IMR-90 (cell line): ENCODE data around the gene TSPAN16. TPM values are rescaled to one million over a fixed set of nuclear protein-coding genes. Genes with fewer than 3 reads are reported as not detected.

Experiments
- ATAC-seq: fragments of 200-7000 bp; cut with Tn5 transposase; 2 replicates; pipeline ENCODE4 v1.9.1; 2020; ENCODE audit warnings: low read depth, mild to moderate bottlenecking, moderate library complexity
- BruUV-seq: library from RNA; stranded (reverse); fragments of 400-500 nt; replicated peaks from 2 replicates; lab custom pipeline; 2021; lab: Mats Ljungman, UMichigan
- CTCF ChIA-PET: fragments of 300-600 bp; formaldehyde crosslinking; extraction: SDS; loops from one replicate; lab custom pipeline; 2021; ENCODE audit warnings: antibody characterized with exemption; lab: Yijun Ruan, JAX
- POLR2A ChIA-PET: fragments of 300-600 bp; sonication (Branson Sonifier 250); formaldehyde crosslinking; loops from one replicate; lab custom pipeline; 2022; ENCODE audit warnings: antibody characterized with exemption; ENCODE audit not compliant: unreplicated experiment; lab: Charles Lee
- DNase-seq: peaks from one replicate; pipeline ENCODE4 v3.0.0; 2013
- H2AFZ ChIP-seq: replicated peaks from 2 replicates; pipeline ENCODE3; 2013; ENCODE audit warnings: low read length, mild to moderate bottlenecking; ENCODE audit not compliant: poor library complexity
- H2AK5ac ChIP-seq: 2 replicates; pipeline ENCODE4 v1.6.1; 2013; ENCODE audit warnings: low read depth, low read length, inconsistent platforms
- H2AK9ac ChIP-seq: replicated peaks from 2 replicates; pipeline ENCODE3; 2013; ENCODE audit warnings: mild to moderate bottlenecking, low read depth, low read length, moderate library complexity; ENCODE audit not compliant: poor library complexity
- H2BK120ac ChIP-seq: 2 replicates; pipeline ENCODE4 v1.6.1; 2013; ENCODE audit warnings: low read depth, low read length, inconsistent platforms
- H2BK15ac ChIP-seq: 3 replicates; pipeline ENCODE4 v1.6.1; 2013; ENCODE audit warnings: low read depth, low read length, inconsistent platforms
- H2BK20ac ChIP-seq: 2 replicates; pipeline ENCODE4 v1.6.1; 2013; ENCODE audit warnings: low read depth, mild to moderate bottlenecking, inconsistent platforms, low read length, moderate library complexity
- H2BK5ac ChIP-seq: 2 replicates; pipeline ENCODE4 v1.6.1; 2013; ENCODE audit warnings: mild to moderate bottlenecking, low read depth, low read length, inconsistent platforms; ENCODE audit not compliant: poor library complexity, severe bottlenecking
- H3K14ac ChIP-seq: replicated peaks from 2 replicates; pipeline ENCODE4 v1.6.1; 2013; ENCODE audit warnings: low read depth, low read length, inconsistent platforms
- H3K18ac ChIP-seq: 2 replicates; pipeline ENCODE4 v1.6.1; 2013; ENCODE audit warnings: low read depth, low read length, control low read depth
- H3K23ac ChIP-seq: 2 replicates; pipeline ENCODE4 v1.6.1; 2013; ENCODE audit warnings: low read depth, low read length, inconsistent platforms
- H3K27ac ChIP-seq: 2 replicates; pipeline ENCODE4 v1.5.1; 2013; ENCODE audit warnings: mild to moderate bottlenecking, control low read depth, low read length; ENCODE audit not compliant: insufficient read depth
- H3K27me3 ChIP-seq: 2 replicates; pipeline ENCODE4 v1.6.1; 2013; ENCODE audit warnings: low read length; ENCODE audit not compliant: control insufficient read depth, insufficient read depth
- H3K36me3 ChIP-seq: 2 replicates; pipeline ENCODE4 v1.6.1; 2013; ENCODE audit warnings: low read length, mixed read lengths; ENCODE audit not compliant: control insufficient read depth, insufficient read depth
- H3K4ac ChIP-seq: 2 replicates; pipeline ENCODE4 v1.6.1; 2013; ENCODE audit warnings: low read depth, low read length, inconsistent platforms
- H3K4me1 ChIP-seq: 2 replicates; pipeline ENCODE4 v1.6.1; 2013; ENCODE audit warnings: low read length, mixed read lengths; ENCODE audit not compliant: control insufficient read depth, insufficient read depth
- H3K4me2 ChIP-seq: 2 replicates; pipeline ENCODE4 v1.6.1; 2013; ENCODE audit warnings: low read depth, mild to moderate bottlenecking, control low read depth, low read length, moderate library complexity
- H3K4me3 ChIP-seq: 2 replicates; pipeline ENCODE4 v1.5.1; 2013; ENCODE audit warnings: low read depth, mild to moderate bottlenecking, control low read depth, low read length, moderate library complexity; ENCODE audit not compliant: insufficient read depth
- H3K56ac ChIP-seq: 2 replicates; pipeline ENCODE4 v1.6.1; 2013; ENCODE audit warnings: low read length, inconsistent platforms; ENCODE audit not compliant: insufficient read depth; ENCODE audit errors: extremely low read depth
- H3K79me1 ChIP-seq, 2 experiments: 2 replicates each; pipeline ENCODE4 v1.6.1; 2013; ENCODE audit warnings: low read length in 2 of 2, inconsistent platforms in 1 of 2, low read depth in 1 of 2
- H3K9ac ChIP-seq: 2 replicates; pipeline ENCODE4 v1.6.1; 2013; ENCODE audit warnings: low read depth, low read length, control low read depth
- H3K9me1 ChIP-seq: 2 replicates; pipeline ENCODE4 v1.6.1; 2013; ENCODE audit warnings: low read length, inconsistent platforms; ENCODE audit not compliant: insufficient read depth
- H3K9me3 ChIP-seq: 2 replicates; pipeline ENCODE4 v1.6.1; 2013; ENCODE audit warnings: low read length; ENCODE audit not compliant: control insufficient read depth, insufficient read depth
- H4K20me1 ChIP-seq: 2 replicates; pipeline ENCODE4 v1.6.1; 2013; ENCODE audit warnings: low read length, inconsistent platforms; ENCODE audit not compliant: insufficient read depth
- H4K5ac ChIP-seq: 2 replicates; pipeline ENCODE4 v1.6.1; 2013; ENCODE audit warnings: mild to moderate bottlenecking, low read depth, low read length, control low read depth
- H4K8ac ChIP-seq, 2 experiments: 2 replicates each; pipeline ENCODE4 v1.6.1; 2013; ENCODE audit warnings: low read depth in 2 of 2, low read length in 2 of 2, control low read depth in 1 of 2, inconsistent platforms in 1 of 2
- H4K91ac ChIP-seq: 2 replicates; pipeline ENCODE4 v1.6.1; 2013; ENCODE audit warnings: low read depth, low read length, inconsistent platforms; ENCODE audit not compliant: insufficient read depth
- BHLHE40 ChIP-seq: fragments of 150-350 bp; IDR thresholded peaks from 2 replicates; pipeline ENCODE4 v1.6.1; 2016; ENCODE audit warnings: mild to moderate bottlenecking, low read depth, low read length
- CEBPB ChIP-seq: IDR thresholded peaks from 2 replicates; pipeline ENCODE4 v1.6.1; 2012; ENCODE audit warnings: low read depth, low read length, improper control_type of control experiment
- CHD1 ChIP-seq: IDR thresholded peaks from 2 replicates; pipeline ENCODE4 v1.6.1; 2012; ENCODE audit warnings: low read depth, low read length, improper control_type of control experiment
- MAFK ChIP-seq: IDR thresholded peaks from 2 replicates; pipeline ENCODE4 v1.6.1; 2012; ENCODE audit warnings: low read depth, low read length, improper control_type of control experiment
- MXI1 ChIP-seq: IDR thresholded peaks from 2 replicates; pipeline ENCODE4 v1.6.1; 2012; ENCODE audit warnings: low read depth, mild to moderate bottlenecking, low read length, moderate library complexity, borderline replicate concordance
- RAD21 ChIP-seq: IDR thresholded peaks from 2 replicates; pipeline ENCODE4 v1.6.1; 2012; ENCODE audit warnings: low read length, improper control_type of control experiment
- RCOR1 ChIP-seq: IDR thresholded peaks from 2 replicates; pipeline ENCODE4 v1.6.1; 2012; ENCODE audit warnings: mild to moderate bottlenecking, low read length, improper control_type of control experiment; ENCODE audit not compliant: insufficient replicate concordance
- RFX5 ChIP-seq: IDR thresholded peaks from 2 replicates; pipeline ENCODE4 v1.8.0; 2012; ENCODE audit warnings: low read depth, mild to moderate bottlenecking, low read length, moderate library complexity
- WGBS, 2 experiments: methylation state at CpG; one replicate each; pipeline versions ENCODE4 v1.1.5 to v1.1.7; 2013; ENCODE audit warnings: missing lambda C conversion rate in 2 of 2; ENCODE audit not compliant: insufficient read length in 1 of 2; ENCODE audit errors: extremely low coverage in 2 of 2; 5-methylcytosine and 5-hydroxymethylcytosine counted together
- dilution Hi-C: fragments of 300-500 bp; cut with HindIII; formaldehyde crosslinking; loops from one replicate; pipeline ENCODE4 v1.14.3; 2018; ENCODE audit warnings: low sequenced_read_pairs; ENCODE audit not compliant: unreplicated experiment
- in situ Hi-C: fragments of 300-500 bp; cut with MboI; formaldehyde crosslinking; loops from 3 replicates; pipeline ENCODE4 v1.14.3; 2019; ENCODE audit warnings: low sequenced_read_pairs, inconsistent platforms, mixed read lengths
- intact Hi-C: fragments of 100-400 bp; cut with micrococcal nuclease; formaldehyde crosslinking; loops from 2 replicates; pipeline ENCODE4 v1.10.0; 2022
- polyA plus RNA-seq, 3 experiments: library from polyadenylated mRNA; depleted of rRNA; stranded (reverse); fragments of >200 nt; gene quantifications; 2 replicates each; pipeline ENCODE4 v1.2.3, GENCODE V29; 2012; ENCODE audit warnings: low replicate concordance in 1 of 3
- total RNA-seq: library from RNA; depleted of rRNA; stranded (reverse); fragments of >200 nt; gene quantifications from 2 replicates; pipeline ENCODE4 v1.2.3, GENCODE V29; 2012
- TF ChIP-seq, protein P1 (sequence below): fragments of 150-350 bp; IDR thresholded peaks from 2 replicates; pipeline ENCODE4 v1.6.1; 2017; ENCODE audit warnings: mild to moderate bottlenecking, antibody characterized with exemption, low read length, low read depth
- TF ChIP-seq, protein P2 (sequence below): conservative IDR thresholded peaks from 2 replicates; pipeline ENCODE4 v1.5.1; 2012; ENCODE audit warnings: mild to moderate bottlenecking, low read depth, low read length, improper control_type of control experiment

Gene TSPAN16
- total and polyA plus RNA-seq, 2 of the 4 experiments (the other 2 are of a cell fraction): not detected

DNA sequence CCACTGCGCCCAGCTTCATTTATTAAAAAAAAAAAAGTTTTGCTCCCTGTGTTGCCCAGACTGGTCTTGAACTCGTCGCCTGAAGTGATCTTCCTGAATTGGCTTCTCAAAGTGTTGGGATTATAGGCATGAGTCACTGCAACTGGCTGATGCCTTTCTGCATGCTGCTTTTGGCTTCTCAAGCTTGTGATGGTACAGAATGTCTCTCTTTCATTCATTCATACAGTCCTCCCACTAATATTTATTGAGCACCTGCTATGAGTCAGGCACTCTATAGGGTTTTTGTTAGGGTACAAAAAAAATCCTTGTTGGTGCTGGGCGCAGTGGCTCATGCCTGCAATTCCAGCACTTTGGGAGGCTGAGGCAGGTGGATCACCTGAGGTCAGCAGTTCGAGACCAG lies 9.0 kb downstream of the TSPAN16 start:
- DNase-seq (no peak), ATAC-seq (no peak)
- H2AK9ac ChIP-seq: no peak overlapping the region
- H2AK5ac ChIP-seq: no peak overlapping the region
- H3K56ac ChIP-seq: no peak overlapping the region
- in situ Hi-C loops: no loop called here
- no peak overlapping the region for H4K5ac ChIP-seq
- no peak overlapping the region for H2BK20ac ChIP-seq
- intact Hi-C loops: no loop called here
- no peak overlapping the region for H3K9ac ChIP-seq
- H4K20me1 ChIP-seq: no peaks in the 10 kb centered on the region
- H3K4me1 ChIP-seq: no peaks in the 10 kb centered on the region
- no peaks in the 10 kb centered on the region for H3K9me1 ChIP-seq
- H3K4me3 ChIP-seq: no peak overlapping the region
- dilution Hi-C loops: no loop called here
- no peak overlapping the region for H2BK120ac ChIP-seq
- no CpG with 5 or more reads among the region's 5 CpGs for WGBS, 2 experiments
- no peaks in the 10 kb centered on the region for H3K9me3 ChIP-seq
- H3K79me1 ChIP-seq: no peaks in the 10 kb centered on the region
- H4K91ac ChIP-seq: no peak overlapping the region
- no peak overlapping the region for H3K4me2 ChIP-seq
- no peak overlapping the region for H2BK5ac ChIP-seq
- H3K4ac ChIP-seq: no peak overlapping the region
- H3K27me3 ChIP-seq: peaks cover 10% of the 10 kb centered on the region
- no peak overlapping the region for H3K23ac ChIP-seq
- H4K8ac ChIP-seq: no peak overlapping the region
- no peak overlapping the region for H3K27ac ChIP-seq
- H3K14ac ChIP-seq: no peak overlapping the region
- no peak overlapping the region for H2BK15ac ChIP-seq
- TF ChIP-seq CHD1: no peak
- no peak for TF ChIP-seq RFX5
- no peak for TF ChIP-seq BHLHE40
- TF ChIP-seq MAFK: no peak
- TF ChIP-seq, protein P1, sequence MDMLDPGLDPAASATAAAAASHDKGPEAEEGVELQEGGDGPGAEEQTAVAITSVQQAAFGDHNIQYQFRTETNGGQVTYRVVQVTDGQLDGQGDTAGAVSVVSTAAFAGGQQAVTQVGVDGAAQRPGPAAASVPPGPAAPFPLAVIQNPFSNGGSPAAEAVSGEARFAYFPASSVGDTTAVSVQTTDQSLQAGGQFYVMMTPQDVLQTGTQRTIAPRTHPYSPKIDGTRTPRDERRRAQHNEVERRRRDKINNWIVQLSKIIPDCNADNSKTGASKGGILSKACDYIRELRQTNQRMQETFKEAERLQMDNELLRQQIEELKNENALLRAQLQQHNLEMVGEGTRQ: no peak
- TF ChIP-seq, protein P2, sequence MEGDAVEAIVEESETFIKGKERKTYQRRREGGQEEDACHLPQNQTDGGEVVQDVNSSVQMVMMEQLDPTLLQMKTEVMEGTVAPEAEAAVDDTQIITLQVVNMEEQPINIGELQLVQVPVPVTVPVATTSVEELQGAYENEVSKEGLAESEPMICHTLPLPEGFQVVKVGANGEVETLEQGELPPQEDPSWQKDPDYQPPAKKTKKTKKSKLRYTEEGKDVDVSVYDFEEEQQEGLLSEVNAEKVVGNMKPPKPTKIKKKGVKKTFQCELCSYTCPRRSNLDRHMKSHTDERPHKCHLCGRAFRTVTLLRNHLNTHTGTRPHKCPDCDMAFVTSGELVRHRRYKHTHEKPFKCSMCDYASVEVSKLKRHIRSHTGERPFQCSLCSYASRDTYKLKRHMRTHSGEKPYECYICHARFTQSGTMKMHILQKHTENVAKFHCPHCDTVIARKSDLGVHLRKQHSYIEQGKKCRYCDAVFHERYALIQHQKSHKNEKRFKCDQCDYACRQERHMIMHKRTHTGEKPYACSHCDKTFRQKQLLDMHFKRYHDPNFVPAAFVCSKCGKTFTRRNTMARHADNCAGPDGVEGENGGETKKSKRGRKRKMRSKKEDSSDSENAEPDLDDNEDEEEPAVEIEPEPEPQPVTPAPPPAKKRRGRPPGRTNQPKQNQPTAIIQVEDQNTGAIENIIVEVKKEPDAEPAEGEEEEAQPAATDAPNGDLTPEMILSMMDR: no peak
- TF ChIP-seq RCOR1: no peak
- TF ChIP-seq CEBPB: no peak
- no peak for TF ChIP-seq RAD21
- no peak for TF ChIP-seq MXI1
- H3K18ac ChIP-seq: no peak overlapping the region
- ChIA-PET CTCF (interaction anchor here (0.5 kb wide), 1 partner anchor 10 kb away, joined by 3 read pairs; no protein-coding TSS in a partner anchor), POLR2A (no interaction called here)
- H3K36me3 ChIP-seq: no peaks in the 10 kb centered on the region
- no TSS peak for BruUV-seq
- H2AFZ ChIP-seq: no peak overlapping the region
